A549 (cell line): ENCODE results near the gene MPHOSPH9. TPM values are rescaled to one million over a fixed set of nuclear protein-coding genes. Genes with fewer than 3 reads are reported as not detected.

ENCODE experiments used
- ATAC-seq, 2 experiments: fragments of 200-7000 bp in 1 of 2; fragments of >200 bp in 1 of 2; cut with Nextera tagmentation in 1 of 2; cut with Tn5 transposase in 1 of 2; 3 replicates each; pipeline versions ENCODE4 v1.8.0 to v1.9.1; 2018 to 2020; ENCODE audit warnings: mild to moderate bottlenecking in 1 of 2, moderate library complexity in 1 of 2
- CTCF ChIA-PET: fragments of 300-600 bp; sonication (Branson Sonifier 250); formaldehyde crosslinking; extraction: SDS; loops from one replicate; lab custom pipeline; 2021; ENCODE audit warnings: antibody characterized with exemption, inconsistent platforms; lab: Yijun Ruan, JAX
- POLR2A ChIA-PET: fragments of 350-600 bp; formaldehyde crosslinking; extraction: SDS; loops from one replicate; lab custom pipeline; 2021; ENCODE audit warnings: antibody characterized with exemption, inconsistent platforms; lab: Yijun Ruan, JAX
- DNase-seq, 2 experiments: peaks; one replicate each; pipeline versions ENCODE4 v3.0.0 to v3.0.0-alpha.2; 2011 to 2016; ENCODE audit warnings: low read depth in 1 of 2, low spot score in 1 of 2
- FAIRE-seq: peaks from 2 replicates; lab custom pipeline; 2011; peaks lifted over from hg19 to GRCh38; lab: Jason Lieb, UNC
- H3K27ac ChIP-seq, 2 experiments: fragments of >200 bp; sonication (Bioruptor Twin); formaldehyde crosslinking; 3 replicates each; pipeline ENCODE4 v1.5.1; 2016 to 2017
- H3K4me1 ChIP-seq: fragments of >200 bp; sonication (Bioruptor Twin); formaldehyde crosslinking; 3 replicates; pipeline ENCODE4 v1.6.1; 2016
- H3K4me2 ChIP-seq: fragments of >200 bp; sonication (Bioruptor Twin); formaldehyde crosslinking; 3 replicates; pipeline ENCODE4 v1.6.1; 2016
- H3K4me3 ChIP-seq: fragments of >200 bp; sonication (Bioruptor Twin); formaldehyde crosslinking; 3 replicates; pipeline ENCODE4 v1.5.1; 2016
- H3K9me3 ChIP-seq: fragments of >200 bp; sonication (Bioruptor Twin); formaldehyde crosslinking; 3 replicates; pipeline ENCODE4 v1.6.1; 2016
- ATOH8 ChIP-seq: fragments of 250-450 bp; sonication (Bioruptor Pico); IDR thresholded peaks from 2 replicates; pipeline ENCODE4 v1.5.0; 2020; ENCODE audit warnings: low read depth, mild to moderate bottlenecking, moderate library complexity
- CBX2 ChIP-seq: fragments of 200-600 bp; sonication (generic); IDR thresholded peaks from 2 replicates; pipeline ENCODE4 v1.6.1; 2016; ENCODE audit warnings: low read depth, mild to moderate bottlenecking, borderline replicate concordance
- CBX8 ChIP-seq: fragments of 200-600 bp; sonication (generic); IDR thresholded peaks from 2 replicates; pipeline ENCODE4 v1.6.1; 2016
- EHF ChIP-seq: fragments of 250-450 bp; sonication (Bioruptor Pico); IDR thresholded peaks from 2 replicates; pipeline ENCODE4 v1.5.0; 2020; ENCODE audit warnings: mild to moderate bottlenecking
- ELK1 ChIP-seq: fragments of 150-350 bp; IDR thresholded peaks from 2 replicates; pipeline ENCODE4 v1.6.1; 2014; ENCODE audit warnings: low read depth, mild to moderate bottlenecking, low read length
- FOSB ChIP-seq: fragments of 250-450 bp; sonication (Bioruptor Pico); IDR thresholded peaks from 2 replicates; pipeline ENCODE4 v1.5.0; 2020; ENCODE audit warnings: mild to moderate bottlenecking, moderate library complexity
- FOXS1 ChIP-seq: fragments of 250-450 bp; sonication (Bioruptor Pico); IDR thresholded peaks from 2 replicates; pipeline ENCODE4 v1.5.0; 2020; ENCODE audit warnings: mild to moderate bottlenecking, moderate library complexity
- HMGXB4 ChIP-seq: fragments of 250-450 bp; sonication (Bioruptor Pico); IDR thresholded peaks from 2 replicates; pipeline ENCODE4 v1.5.0; 2021; ENCODE audit warnings: mild to moderate bottlenecking, moderate library complexity, borderline replicate concordance
- HOXA7 ChIP-seq: fragments of 250-450 bp; sonication (Bioruptor Pico); IDR thresholded peaks from 2 replicates; pipeline ENCODE4 v1.5.0; 2020; ENCODE audit warnings: mild to moderate bottlenecking, moderate library complexity
- KDM5A ChIP-seq: fragments of 200-600 bp; sonication (generic); IDR thresholded peaks from 2 replicates; pipeline ENCODE4 v1.6.1; 2016; ENCODE audit warnings: antibody characterized with exemption, mild to moderate bottlenecking
- MYC ChIP-seq: IDR thresholded peaks from 2 replicates; pipeline ENCODE4 v1.6.1; 2012; ENCODE audit warnings: mild to moderate bottlenecking, inconsistent platforms, low read length, improper control_type of control experiment, borderline replicate concordance
- NPAS2 ChIP-seq: fragments of 250-450 bp; sonication (Bioruptor Pico); IDR thresholded peaks from 2 replicates; pipeline ENCODE4 v1.8.0; 2022; ENCODE audit warnings: mild to moderate bottlenecking, moderate library complexity, borderline replicate concordance
- POLR2A ChIP-seq: IDR thresholded peaks from 2 replicates; pipeline ENCODE4 v1.6.1; 2012; ENCODE audit warnings: mild to moderate bottlenecking, low read length
- POLR2AphosphoS2 ChIP-seq: conservative IDR thresholded peaks from 2 replicates; pipeline ENCODE4 v1.6.1; 2012; ENCODE audit warnings: low read length, improper control_type of control experiment, inconsistent platforms
- RNF2 ChIP-seq: fragments of 200-600 bp; sonication (generic); IDR thresholded peaks from 2 replicates; pipeline ENCODE4 v1.6.1; 2016; ENCODE audit warnings: low read depth, mild to moderate bottlenecking, antibody characterized with exemption, moderate library complexity, borderline replicate concordance
- TFCP2L1 ChIP-seq: fragments of 250-450 bp; sonication (Bioruptor Pico); IDR thresholded peaks from 2 replicates; pipeline ENCODE4 v1.5.0; 2021; ENCODE audit warnings: mild to moderate bottlenecking
- USF2 ChIP-seq: fragments of 450-650 bp; IDR thresholded peaks from 2 replicates; pipeline ENCODE4 v1.6.1; 2014; ENCODE audit warnings: antibody characterized with exemption
- ZNF302 ChIP-seq: fragments of 250-450 bp; sonication (Bioruptor Pico); IDR thresholded peaks from 2 replicates; pipeline ENCODE4 v1.9.0; 2021; ENCODE audit warnings: inconsistent platforms, mild to moderate bottlenecking, moderate library complexity
- ZSCAN20 ChIP-seq: fragments of 250-450 bp; sonication (Bioruptor Pico); IDR thresholded peaks from 2 replicates; pipeline ENCODE4 v1.8.0; 2022; ENCODE audit warnings: mild to moderate bottlenecking, moderate library complexity
- WGBS: methylation state at CpG from one replicate; pipeline ENCODE4 v1.1.6; 2017; ENCODE audit errors: missing lambda C conversion rate; 5-methylcytosine and 5-hydroxymethylcytosine counted together
- polyA plus RNA-seq, 4 experiments: library from polyadenylated mRNA; depleted of rRNA in 3 of 4; stranded (reverse); fragments of >200 nt; fragmentation: RNase III in 1 of 4; extraction: RNeasy Plus Mini Kit Qiagen cat#74134 plus additional on column Dnase treatment in 1 of 4; gene quantifications; 2 replicates in 3 of 4; 3 replicates in 1 of 4; pipeline ENCODE4 v1.2.3, GENCODE V29; 2011 to 2017
- TF ChIP-seq, protein P1 (sequence below): IDR thresholded peaks from 2 replicates; pipeline ENCODE4 v1.6.1; 2012
- TF ChIP-seq, protein P2 (sequence below): IDR thresholded peaks from 2 replicates; pipeline ENCODE4 v1.6.1; 2012; ENCODE audit warnings: low read depth, borderline replicate concordance

MPHOSPH9 gene
- polyA plus RNA-seq, 2 of the 4 experiments (the other 2 are of a cell fraction) = 31.0 to 74.9 TPM

DNA sequence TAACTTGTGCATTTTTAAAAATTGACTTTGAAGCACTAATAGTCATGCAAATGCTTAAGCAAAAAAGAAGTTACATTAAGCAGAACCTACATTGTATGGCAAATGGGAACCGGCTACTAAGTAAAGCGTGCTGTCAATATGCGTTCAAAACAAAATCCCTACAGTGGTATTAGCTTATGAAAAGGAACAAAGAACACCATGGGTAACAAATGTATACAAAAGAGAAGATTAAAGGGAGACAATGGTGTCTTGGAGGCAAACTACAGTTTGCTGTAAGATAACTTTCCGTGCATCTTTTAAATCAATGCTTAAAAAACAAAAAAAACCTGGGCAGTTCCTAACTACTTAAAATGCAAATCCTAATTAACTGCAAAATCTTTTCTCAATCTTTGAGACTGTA lies 28.3 kb upstream of the MPHOSPH9 start (continued):
- no peak for TF ChIP-seq HOXA7
- TF ChIP-seq FOSB (CRISPR knock-in tag) = no peak
- TF ChIP-seq USF2 = no peak
- TF ChIP-seq ZNF302 (CRISPR knock-in tag) = no peak
- no peak for TF ChIP-seq TFCP2L1 (CRISPR knock-in tag)
- TF ChIP-seq NPAS2 (CRISPR knock-in tag) = no peak

GRCh38 chr12:123260081-123260480 lies 27.1 kb upstream of the MPHOSPH9 start:
- ATAC-seq (no peak), DNase-seq (no peak), FAIRE-seq (no peak)
- CTCF ChIA-PET = no interaction called here
- Histone ChIP-seq H3K27ac (no peak overlapping the region), H3K4me1 (peaks cover 8% of the 10 kb centered on the region; the same call in 2 of the 3 replicates), H3K4me2 (no peak overlapping the region), H3K4me3 (no peak overlapping the region), H3K9me3 (no peaks in the 10 kb centered on the region)
- POLR2A ChIA-PET = no interaction called here
- 80% methylated on average over 9 of the region's 9 CpGs for WGBS
- TF ChIP-seq POLR2A = no peak
- TF ChIP-seq HOXA7 = no peak
- no peak for TF ChIP-seq HMGXB4 (CRISPR knock-in tag)
- TF ChIP-seq POLR2AphosphoS2 = no peak
- TF ChIP-seq EHF (CRISPR knock-in tag) = no peak
- no peak for TF ChIP-seq KDM5A
- no peak for TF ChIP-seq CBX8
- no peak for TF ChIP-seq RNF2
- TF ChIP-seq ATOH8 (CRISPR knock-in tag) = no peak
- TF ChIP-seq, protein P1, sequence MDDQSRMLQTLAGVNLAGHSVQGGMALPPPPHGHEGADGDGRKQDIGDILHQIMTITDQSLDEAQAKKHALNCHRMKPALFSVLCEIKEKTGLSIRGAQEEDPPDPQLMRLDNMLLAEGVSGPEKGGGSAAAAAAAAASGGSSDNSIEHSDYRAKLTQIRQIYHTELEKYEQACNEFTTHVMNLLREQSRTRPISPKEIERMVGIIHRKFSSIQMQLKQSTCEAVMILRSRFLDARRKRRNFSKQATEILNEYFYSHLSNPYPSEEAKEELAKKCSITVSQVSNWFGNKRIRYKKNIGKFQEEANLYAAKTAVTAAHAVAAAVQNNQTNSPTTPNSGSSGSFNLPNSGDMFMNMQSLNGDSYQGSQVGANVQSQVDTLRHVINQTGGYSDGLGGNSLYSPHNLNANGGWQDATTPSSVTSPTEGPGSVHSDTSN = no peak
- no peak for TF ChIP-seq MYC
- TF ChIP-seq CBX2 = no peak
- TF ChIP-seq, protein P2, sequence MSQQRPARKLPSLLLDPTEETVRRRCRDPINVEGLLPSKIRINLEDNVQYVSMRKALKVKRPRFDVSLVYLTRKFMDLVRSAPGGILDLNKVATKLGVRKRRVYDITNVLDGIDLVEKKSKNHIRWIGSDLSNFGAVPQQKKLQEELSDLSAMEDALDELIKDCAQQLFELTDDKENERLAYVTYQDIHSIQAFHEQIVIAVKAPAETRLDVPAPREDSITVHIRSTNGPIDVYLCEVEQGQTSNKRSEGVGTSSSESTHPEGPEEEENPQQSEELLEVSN = no peak
- TF ChIP-seq FOXS1 (CRISPR knock-in tag) = no peak
- TF ChIP-seq ELK1 = no peak
- no peak for TF ChIP-seq ZSCAN20 (CRISPR knock-in tag)
